WTC11 (cell line): ENCODE results near the gene MT1M. TPM values are rescaled to one million over a fixed set of nuclear protein-coding genes. Genes with fewer than 3 reads are reported as not detected.
A peak's percentile ranks its signal among the peaks of the same experiment; 100 is the strongest.

ENCODE experiments used
- ATAC-seq: fragments of 200-7000 bp; cut with Tn5 transposase; 2 replicates; pipeline ENCODE4 v1.10.0; 2021; ENCODE audit warnings: mild to moderate bottlenecking, moderate library complexity
- CTCF ChIA-PET: fragments of 300-600 bp; sonication (Branson Sonifier 250); formaldehyde crosslinking; loops from one replicate; lab custom pipeline; 2021; ENCODE audit warnings: antibody characterized with exemption; lab: Charles Lee
- POLR2A ChIA-PET: fragments of 350-600 bp; sonication (Branson Sonifier 250); formaldehyde crosslinking; loops from one replicate; lab custom pipeline; 2021; ENCODE audit warnings: antibody characterized with exemption; lab: Charles Lee
- DNase-seq: peaks from one replicate; pipeline ENCODE4 v3.0.0; 2021; ENCODE audit warnings: low spot score
- H3K27ac Mint-ChIP-seq: 2 replicates; pipeline ENCODE4 v1.8.0; 2021; ENCODE audit warnings: mixed read lengths
- H3K27me3 Mint-ChIP-seq: 2 replicates; pipeline ENCODE4 v1.8.0; 2021; ENCODE audit warnings: low read depth, mild to moderate bottlenecking, moderate library complexity, mixed read lengths
- H3K36me3 Mint-ChIP-seq: 2 replicates; pipeline ENCODE4 v1.8.0; 2021; ENCODE audit warnings: mixed read lengths
- H3K4me1 Mint-ChIP-seq: 2 replicates; pipeline ENCODE4 v1.8.0; 2022; ENCODE audit warnings: mixed read lengths
- H3K4me3 Mint-ChIP-seq: 2 replicates; pipeline ENCODE4 v1.8.0; 2021; ENCODE audit warnings: mild to moderate bottlenecking, moderate library complexity, mixed read lengths
- H3K9me3 Mint-ChIP-seq: 2 replicates; pipeline ENCODE4 v1.8.0; 2021; ENCODE audit warnings: mixed read lengths
- CBFB ChIP-seq: sonication (generic); formaldehyde crosslinking; IDR thresholded peaks from 2 replicates; pipeline ENCODE4 v1.8.1; 2022; ENCODE audit warnings: mild to moderate bottlenecking, low read depth, missing genetic modification reagents
- EMX1 ChIP-seq: fragments of 250-450 bp; sonication (Bioruptor Pico); IDR thresholded peaks from 2 replicates; pipeline ENCODE4 v1.8.0; 2021; ENCODE audit warnings: mild to moderate bottlenecking
- GRHL2 ChIP-seq: fragments of 250-450 bp; sonication (Bioruptor Pico); IDR thresholded peaks from 2 replicates; pipeline ENCODE4 v1.8.0; 2022; ENCODE audit warnings: mild to moderate bottlenecking, moderate library complexity; ENCODE audit not compliant: insufficient replicate concordance, severe bottlenecking
- GTF2I ChIP-seq: fragments of 250-450 bp; sonication (Bioruptor Pico); conservative IDR thresholded peaks from 2 replicates; pipeline ENCODE4 v1.4.0; 2021; ENCODE audit warnings: mild to moderate bottlenecking
- NR2C2 ChIP-seq: sonication (generic); formaldehyde crosslinking; IDR thresholded peaks from 2 replicates; pipeline ENCODE4 v1.8.0; 2022; ENCODE audit warnings: mild to moderate bottlenecking, missing genetic modification reagents
- NR3C1 ChIP-seq: sonication (generic); formaldehyde crosslinking; conservative IDR thresholded peaks from 2 replicates; pipeline ENCODE4 v1.8.1; 2023; ENCODE audit warnings: low read depth, mild to moderate bottlenecking, missing genetic modification reagents
- TCF7 ChIP-seq: sonication (generic); formaldehyde crosslinking; IDR thresholded peaks from 2 replicates; pipeline ENCODE4 v1.8.0; 2022; ENCODE audit warnings: mild to moderate bottlenecking, low read depth, missing genetic modification reagents, moderate library complexity
- TP53 ChIP-seq: sonication (generic); formaldehyde crosslinking; IDR thresholded peaks from 2 replicates; pipeline ENCODE4 v1.8.1; 2023; ENCODE audit warnings: mild to moderate bottlenecking, missing genetic modification reagents
- ZNF121 ChIP-seq: sonication (generic); formaldehyde crosslinking; IDR thresholded peaks from 2 replicates; pipeline ENCODE4 v1.8.0; 2023; ENCODE audit warnings: missing genetic modification reagents
- ZNF138 ChIP-seq: sonication (generic); formaldehyde crosslinking; conservative IDR thresholded peaks from 2 replicates; pipeline ENCODE4 v1.8.1; 2022; ENCODE audit warnings: mild to moderate bottlenecking, moderate library complexity, missing genetic modification reagents
- ZNF219 ChIP-seq: sonication (generic); formaldehyde crosslinking; IDR thresholded peaks from 2 replicates; pipeline ENCODE4 v1.8.0; 2023; ENCODE audit warnings: missing genetic modification reagents, mild to moderate bottlenecking, borderline replicate concordance
- ZNF263 ChIP-seq: sonication (generic); formaldehyde crosslinking; IDR thresholded peaks from 2 replicates; pipeline ENCODE4 v1.8.1; 2022; ENCODE audit warnings: low read depth, mild to moderate bottlenecking, moderate library complexity, missing genetic modification reagents
- ZNF396 ChIP-seq: fragments of 250-450 bp; sonication (Bioruptor Pico); IDR thresholded peaks from 2 replicates; pipeline ENCODE4 v1.8.0; 2021; ENCODE audit warnings: mild to moderate bottlenecking, moderate library complexity, borderline replicate concordance
- ZNF423 ChIP-seq: fragments of 250-450 bp; sonication (Bioruptor Pico); IDR thresholded peaks from 2 replicates; pipeline ENCODE4 v2.1.2; 2022; ENCODE audit warnings: mild to moderate bottlenecking, moderate library complexity
- total RNA-seq: library from RNA; stranded (reverse); gene quantifications from 3 replicates; pipeline ENCODE4 v1.2.3, GENCODE V29; 2021
- TF ChIP-seq, protein P1 (sequence below): sonication (generic); formaldehyde crosslinking; IDR thresholded peaks from 2 replicates; pipeline ENCODE4 v1.8.1; 2023; ENCODE audit warnings: mild to moderate bottlenecking, missing genetic modification reagents
- TF ChIP-seq, protein P2 (sequence below): sonication (generic); formaldehyde crosslinking; IDR thresholded peaks from 2 replicates; pipeline ENCODE4 v1.8.0; 2023; ENCODE audit warnings: missing genetic modification reagents, mild to moderate bottlenecking, borderline replicate concordance
- TF ChIP-seq, protein P3 (sequence below): sonication (generic); formaldehyde crosslinking; IDR thresholded peaks from 2 replicates; pipeline ENCODE4 v1.8.1; 2023; ENCODE audit warnings: mild to moderate bottlenecking, missing genetic modification reagents, borderline replicate concordance
- TF ChIP-seq, protein P4 (sequence below): sonication (generic); formaldehyde crosslinking; IDR thresholded peaks from 2 replicates; pipeline ENCODE4 v1.8.0; 2022; ENCODE audit warnings: mild to moderate bottlenecking, missing genetic modification reagents
- TF ChIP-seq, protein P5 (sequence below): fragments of 250-450 bp; sonication (Bioruptor Pico); IDR thresholded peaks from 2 replicates; pipeline ENCODE4 v2.1.2; 2022; ENCODE audit warnings: mild to moderate bottlenecking, moderate library complexity
- TF ChIP-seq, protein P6 (sequence below): fragments of 250-450 bp; sonication (Bioruptor Pico); IDR thresholded peaks from 2 replicates; pipeline ENCODE4 v1.9.0; 2021; ENCODE audit warnings: mild to moderate bottlenecking
- TF ChIP-seq, protein P7 (sequence below): fragments of 250-450 bp; sonication (Bioruptor Pico); IDR thresholded peaks from 2 replicates; pipeline ENCODE4 v1.8.0; 2021; ENCODE audit warnings: mild to moderate bottlenecking

MT1M gene
- total RNA-seq, 1 experiment from 2014 or later = 4.7 TPM

DNA sequence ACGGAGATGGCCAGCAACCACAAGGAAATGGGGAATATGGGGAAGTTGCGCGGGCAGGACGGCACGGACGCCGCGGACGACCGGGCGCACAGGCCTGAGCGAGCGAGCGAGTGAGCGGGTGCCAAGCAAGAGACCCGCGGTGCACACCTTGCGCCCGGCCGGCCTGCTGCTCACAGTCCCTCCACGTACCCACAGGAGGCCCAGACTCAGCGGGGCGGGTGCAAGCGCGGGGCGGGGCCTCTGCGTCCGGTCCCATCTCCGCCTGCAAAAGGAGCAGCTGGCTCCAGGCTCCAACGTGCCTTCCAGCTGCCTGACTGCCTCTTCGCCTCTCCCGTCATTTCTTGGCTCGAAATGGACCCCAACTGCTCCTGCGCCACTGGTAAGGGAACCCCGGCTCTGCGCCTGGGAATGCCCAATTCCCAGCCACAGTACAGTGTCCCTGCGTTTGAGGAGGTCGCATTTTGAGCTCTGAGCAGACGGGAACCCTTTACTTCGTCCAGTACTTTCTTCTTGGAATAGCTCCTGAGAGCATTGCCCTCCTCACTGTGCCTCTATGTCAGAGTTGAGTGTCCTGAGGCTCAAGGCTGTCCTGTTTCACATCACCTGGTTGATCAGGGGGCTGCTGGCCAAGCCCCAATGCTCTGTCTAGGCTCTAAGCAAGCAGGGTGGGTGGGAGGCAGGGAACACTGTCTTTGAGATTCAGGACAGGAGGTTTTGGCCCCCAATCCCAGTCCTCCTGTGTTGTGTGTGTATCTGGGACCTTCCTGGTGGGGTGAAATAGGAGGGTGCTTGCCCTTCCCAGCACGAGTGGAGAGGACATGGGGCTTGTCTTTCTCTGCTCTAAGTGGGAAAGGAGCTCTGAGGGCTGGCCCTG, 15.0 kb upstream of the MT1M start:
- no peak overlapping the region for H3K27ac Mint-ChIP-seq
- no peaks in the 10 kb centered on the region for H3K36me3 Mint-ChIP-seq
- peaks cover 49% of the 10 kb centered on the region for H3K4me1 Mint-ChIP-seq
- H3K9me3 Mint-ChIP-seq = no peaks in the 10 kb centered on the region
- peak overlapping the region; percentile 78 for H3K4me3 Mint-ChIP-seq
- POLR2A ChIA-PET = interaction anchor here (0.8 to 2.6 kb wide), 7 partner anchors 8 to 63 kb away, joined by 3 to 12 read pairs (median 4); partner anchors contain the start of genes MT1E, MT1F, MT1H and MT2A
- ATAC-seq (peak; percentile 47), DNase-seq (peak; percentile 66)
- peaks cover 95% of the 10 kb centered on the region for H3K27me3 Mint-ChIP-seq
- CTCF ChIA-PET = interaction anchor here (0.9 to 2.4 kb wide), 10 partner anchors 9 to 235 kb away, joined by 3 to 11 read pairs (median 4); partner anchors contain the start of genes MT1E and MT1M
- TF ChIP-seq, protein P1, sequence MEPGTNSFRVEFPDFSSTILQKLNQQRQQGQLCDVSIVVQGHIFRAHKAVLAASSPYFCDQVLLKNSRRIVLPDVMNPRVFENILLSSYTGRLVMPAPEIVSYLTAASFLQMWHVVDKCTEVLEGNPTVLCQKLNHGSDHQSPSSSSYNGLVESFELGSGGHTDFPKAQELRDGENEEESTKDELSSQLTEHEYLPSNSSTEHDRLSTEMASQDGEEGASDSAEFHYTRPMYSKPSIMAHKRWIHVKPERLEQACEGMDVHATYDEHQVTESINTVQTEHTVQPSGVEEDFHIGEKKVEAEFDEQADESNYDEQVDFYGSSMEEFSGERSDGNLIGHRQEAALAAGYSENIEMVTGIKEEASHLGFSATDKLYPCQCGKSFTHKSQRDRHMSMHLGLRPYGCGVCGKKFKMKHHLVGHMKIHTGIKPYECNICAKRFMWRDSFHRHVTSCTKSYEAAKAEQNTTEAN (CRISPR knock-in tag) = no peak
- TF ChIP-seq, protein P2, sequence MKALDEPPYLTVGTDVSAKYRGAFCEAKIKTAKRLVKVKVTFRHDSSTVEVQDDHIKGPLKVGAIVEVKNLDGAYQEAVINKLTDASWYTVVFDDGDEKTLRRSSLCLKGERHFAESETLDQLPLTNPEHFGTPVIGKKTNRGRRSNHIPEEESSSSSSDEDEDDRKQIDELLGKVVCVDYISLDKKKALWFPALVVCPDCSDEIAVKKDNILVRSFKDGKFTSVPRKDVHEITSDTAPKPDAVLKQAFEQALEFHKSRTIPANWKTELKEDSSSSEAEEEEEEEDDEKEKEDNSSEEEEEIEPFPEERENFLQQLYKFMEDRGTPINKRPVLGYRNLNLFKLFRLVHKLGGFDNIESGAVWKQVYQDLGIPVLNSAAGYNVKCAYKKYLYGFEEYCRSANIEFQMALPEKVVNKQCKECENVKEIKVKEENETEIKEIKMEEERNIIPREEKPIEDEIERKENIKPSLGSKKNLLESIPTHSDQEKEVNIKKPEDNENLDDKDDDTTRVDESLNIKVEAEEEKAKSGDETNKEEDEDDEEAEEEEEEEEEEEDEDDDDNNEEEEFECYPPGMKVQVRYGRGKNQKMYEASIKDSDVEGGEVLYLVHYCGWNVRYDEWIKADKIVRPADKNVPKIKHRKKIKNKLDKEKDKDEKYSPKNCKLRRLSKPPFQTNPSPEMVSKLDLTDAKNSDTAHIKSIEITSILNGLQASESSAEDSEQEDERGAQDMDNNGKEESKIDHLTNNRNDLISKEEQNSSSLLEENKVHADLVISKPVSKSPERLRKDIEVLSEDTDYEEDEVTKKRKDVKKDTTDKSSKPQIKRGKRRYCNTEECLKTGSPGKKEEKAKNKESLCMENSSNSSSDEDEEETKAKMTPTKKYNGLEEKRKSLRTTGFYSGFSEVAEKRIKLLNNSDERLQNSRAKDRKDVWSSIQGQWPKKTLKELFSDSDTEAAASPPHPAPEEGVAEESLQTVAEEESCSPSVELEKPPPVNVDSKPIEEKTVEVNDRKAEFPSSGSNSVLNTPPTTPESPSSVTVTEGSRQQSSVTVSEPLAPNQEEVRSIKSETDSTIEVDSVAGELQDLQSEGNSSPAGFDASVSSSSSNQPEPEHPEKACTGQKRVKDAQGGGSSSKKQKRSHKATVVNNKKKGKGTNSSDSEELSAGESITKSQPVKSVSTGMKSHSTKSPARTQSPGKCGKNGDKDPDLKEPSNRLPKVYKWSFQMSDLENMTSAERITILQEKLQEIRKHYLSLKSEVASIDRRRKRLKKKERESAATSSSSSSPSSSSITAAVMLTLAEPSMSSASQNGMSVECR (CRISPR knock-in tag) = no peak
- TF ChIP-seq, protein P3, sequence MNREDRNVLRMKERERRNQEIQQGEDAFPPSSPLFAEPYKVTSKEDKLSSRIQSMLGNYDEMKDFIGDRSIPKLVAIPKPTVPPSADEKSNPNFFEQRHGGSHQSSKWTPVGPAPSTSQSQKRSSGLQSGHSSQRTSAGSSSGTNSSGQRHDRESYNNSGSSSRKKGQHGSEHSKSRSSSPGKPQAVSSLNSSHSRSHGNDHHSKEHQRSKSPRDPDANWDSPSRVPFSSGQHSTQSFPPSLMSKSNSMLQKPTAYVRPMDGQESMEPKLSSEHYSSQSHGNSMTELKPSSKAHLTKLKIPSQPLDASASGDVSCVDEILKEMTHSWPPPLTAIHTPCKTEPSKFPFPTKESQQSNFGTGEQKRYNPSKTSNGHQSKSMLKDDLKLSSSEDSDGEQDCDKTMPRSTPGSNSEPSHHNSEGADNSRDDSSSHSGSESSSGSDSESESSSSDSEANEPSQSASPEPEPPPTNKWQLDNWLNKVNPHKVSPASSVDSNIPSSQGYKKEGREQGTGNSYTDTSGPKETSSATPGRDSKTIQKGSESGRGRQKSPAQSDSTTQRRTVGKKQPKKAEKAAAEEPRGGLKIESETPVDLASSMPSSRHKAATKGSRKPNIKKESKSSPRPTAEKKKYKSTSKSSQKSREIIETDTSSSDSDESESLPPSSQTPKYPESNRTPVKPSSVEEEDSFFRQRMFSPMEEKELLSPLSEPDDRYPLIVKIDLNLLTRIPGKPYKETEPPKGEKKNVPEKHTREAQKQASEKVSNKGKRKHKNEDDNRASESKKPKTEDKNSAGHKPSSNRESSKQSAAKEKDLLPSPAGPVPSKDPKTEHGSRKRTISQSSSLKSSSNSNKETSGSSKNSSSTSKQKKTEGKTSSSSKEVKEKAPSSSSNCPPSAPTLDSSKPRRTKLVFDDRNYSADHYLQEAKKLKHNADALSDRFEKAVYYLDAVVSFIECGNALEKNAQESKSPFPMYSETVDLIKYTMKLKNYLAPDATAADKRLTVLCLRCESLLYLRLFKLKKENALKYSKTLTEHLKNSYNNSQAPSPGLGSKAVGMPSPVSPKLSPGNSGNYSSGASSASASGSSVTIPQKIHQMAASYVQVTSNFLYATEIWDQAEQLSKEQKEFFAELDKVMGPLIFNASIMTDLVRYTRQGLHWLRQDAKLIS (CRISPR knock-in tag) = peak; percentile 51; the same call in 1 of the 2 replicates
- TF ChIP-seq ZNF396 (CRISPR knock-in tag) = no peak
- 0 out of 2 replicates have a peak, but pooled peaks have one; percentile 52 for TF ChIP-seq ZNF138 (CRISPR knock-in tag)
- TF ChIP-seq EMX1 (CRISPR knock-in tag) = no peak
- no peak for TF ChIP-seq ZNF423 (CRISPR knock-in tag)
- TF ChIP-seq TP53 = 0 out of 2 replicates have a peak, but pooled peaks have one; percentile 72
- no peak for TF ChIP-seq ZNF219 (CRISPR knock-in tag)
- TF ChIP-seq ZNF263 (CRISPR knock-in tag) = no peak
- no peak for TF ChIP-seq GRHL2 (CRISPR knock-in tag)
- no peak for TF ChIP-seq TCF7 (CRISPR knock-in tag)
- no peak for TF ChIP-seq CBFB
- TF ChIP-seq, protein P4, sequence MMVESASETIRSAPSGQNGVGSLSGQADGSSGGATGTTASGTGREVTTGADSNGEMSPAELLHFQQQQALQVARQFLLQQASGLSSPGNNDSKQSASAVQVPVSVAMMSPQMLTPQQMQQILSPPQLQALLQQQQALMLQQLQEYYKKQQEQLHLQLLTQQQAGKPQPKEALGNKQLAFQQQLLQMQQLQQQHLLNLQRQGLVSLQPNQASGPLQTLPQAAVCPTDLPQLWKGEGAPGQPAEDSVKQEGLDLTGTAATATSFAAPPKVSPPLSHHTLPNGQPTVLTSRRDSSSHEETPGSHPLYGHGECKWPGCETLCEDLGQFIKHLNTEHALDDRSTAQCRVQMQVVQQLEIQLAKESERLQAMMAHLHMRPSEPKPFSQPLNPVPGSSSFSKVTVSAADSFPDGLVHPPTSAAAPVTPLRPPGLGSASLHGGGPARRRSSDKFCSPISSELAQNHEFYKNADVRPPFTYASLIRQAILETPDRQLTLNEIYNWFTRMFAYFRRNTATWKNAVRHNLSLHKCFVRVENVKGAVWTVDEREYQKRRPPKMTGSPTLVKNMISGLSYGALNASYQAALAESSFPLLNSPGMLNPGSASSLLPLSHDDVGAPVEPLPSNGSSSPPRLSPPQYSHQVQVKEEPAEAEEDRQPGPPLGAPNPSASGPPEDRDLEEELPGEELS = no peak
- TF ChIP-seq, protein P5, sequence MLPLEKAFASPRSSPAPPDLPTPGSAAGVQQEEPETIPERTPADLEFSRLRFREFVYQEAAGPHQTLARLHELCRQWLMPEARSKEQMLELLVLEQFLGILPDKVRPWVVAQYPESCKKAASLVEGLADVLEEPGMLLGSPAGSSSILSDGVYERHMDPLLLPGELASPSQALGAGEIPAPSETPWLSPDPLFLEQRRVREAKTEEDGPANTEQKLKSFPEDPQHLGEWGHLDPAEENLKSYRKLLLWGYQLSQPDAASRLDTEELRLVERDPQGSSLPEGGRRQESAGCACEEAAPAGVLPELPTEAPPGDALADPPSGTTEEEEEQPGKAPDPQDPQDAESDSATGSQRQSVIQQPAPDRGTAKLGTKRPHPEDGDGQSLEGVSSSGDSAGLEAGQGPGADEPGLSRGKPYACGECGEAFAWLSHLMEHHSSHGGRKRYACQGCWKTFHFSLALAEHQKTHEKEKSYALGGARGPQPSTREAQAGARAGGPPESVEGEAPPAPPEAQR (CRISPR knock-in tag) = no peak
- TF ChIP-seq NR2C2 (CRISPR knock-in tag) = no peak
- no peak for TF ChIP-seq ZNF121 (CRISPR knock-in tag)
- TF ChIP-seq, protein P6, sequence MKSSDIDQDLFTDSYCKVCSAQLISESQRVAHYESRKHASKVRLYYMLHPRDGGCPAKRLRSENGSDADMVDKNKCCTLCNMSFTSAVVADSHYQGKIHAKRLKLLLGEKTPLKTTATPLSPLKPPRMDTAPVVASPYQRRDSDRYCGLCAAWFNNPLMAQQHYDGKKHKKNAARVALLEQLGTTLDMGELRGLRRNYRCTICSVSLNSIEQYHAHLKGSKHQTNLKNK = no peak
- TF ChIP-seq GTF2I = no peak
- 0 out of 2 replicates have a peak, but pooled peaks have one; percentile 57 for TF ChIP-seq NR3C1
- TF ChIP-seq, protein P7, sequence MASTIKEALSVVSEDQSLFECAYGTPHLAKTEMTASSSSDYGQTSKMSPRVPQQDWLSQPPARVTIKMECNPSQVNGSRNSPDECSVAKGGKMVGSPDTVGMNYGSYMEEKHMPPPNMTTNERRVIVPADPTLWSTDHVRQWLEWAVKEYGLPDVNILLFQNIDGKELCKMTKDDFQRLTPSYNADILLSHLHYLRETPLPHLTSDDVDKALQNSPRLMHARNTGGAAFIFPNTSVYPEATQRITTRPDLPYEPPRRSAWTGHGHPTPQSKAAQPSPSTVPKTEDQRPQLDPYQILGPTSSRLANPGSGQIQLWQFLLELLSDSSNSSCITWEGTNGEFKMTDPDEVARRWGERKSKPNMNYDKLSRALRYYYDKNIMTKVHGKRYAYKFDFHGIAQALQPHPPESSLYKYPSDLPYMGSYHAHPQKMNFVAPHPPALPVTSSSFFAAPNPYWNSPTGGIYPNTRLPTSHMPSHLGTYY (CRISPR knock-in tag) = no peak
